HCT116 (cell line): Measurements from ENCODE around the gene CSAD.

Experiments used
- EZH2phosphoT487 ChIP-seq: fragments of 200-600 bp; IDR thresholded peaks from 2 replicates; pipeline ENCODE4 v1.6.1; 2018; ENCODE audit warnings: antibody characterized with exemption, borderline replicate concordance
- POLR2A ChIP-seq: IDR thresholded peaks from 2 replicates; pipeline ENCODE4 v1.7.0; 2011; ENCODE audit warnings: borderline replicate concordance; ENCODE audit not compliant: insufficient read depth, insufficient read length; ENCODE audit errors: extremely low read depth
- SIN3A ChIP-seq: IDR thresholded peaks from 2 replicates; pipeline ENCODE4 v1.6.1; 2012; ENCODE audit warnings: low read depth
- TF ChIP-seq, protein P1 (sequence below), 3 experiments: fragments of 200-600 bp in 1 of 3; sonication (generic) in 1 of 3; IDR thresholded peaks in 2 of 3; conservative IDR thresholded peaks in 1 of 3; 2 replicates each; pipeline ENCODE4 v1.5.1; 2012 to 2017; ENCODE audit warnings: low read depth in 2 of 3, low read length in 2 of 3, antibody characterized with exemption in 1 of 3, borderline replicate concordance in 1 of 3, control low read depth in 1 of 3, mild to moderate bottlenecking in 1 of 3, mixed read lengths in 1 of 3, mixed run types in 1 of 3, moderate library complexity in 1 of 3; ENCODE audit not compliant: insufficient read depth in 1 of 3

DNA sequence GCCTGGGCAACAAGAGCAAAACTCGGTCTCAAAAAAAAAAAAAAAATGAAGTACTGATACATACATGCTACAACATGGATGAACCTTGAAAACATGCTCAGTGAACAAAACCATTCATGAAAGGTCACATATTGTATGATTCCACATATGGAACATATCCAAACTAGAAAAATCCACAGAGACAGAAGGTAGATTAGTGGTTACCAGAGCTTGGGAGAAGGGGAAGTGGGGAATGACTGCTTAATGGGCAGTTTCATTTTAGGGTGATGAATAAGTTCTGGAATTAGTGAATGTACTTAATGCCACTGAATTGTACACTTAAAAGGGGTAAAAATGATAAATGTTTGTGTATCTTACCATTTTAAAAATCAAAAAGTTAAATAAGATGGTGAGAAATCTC is 23.6 kb upstream of the CSAD start:
- TF ChIP-seq, protein P1, sequence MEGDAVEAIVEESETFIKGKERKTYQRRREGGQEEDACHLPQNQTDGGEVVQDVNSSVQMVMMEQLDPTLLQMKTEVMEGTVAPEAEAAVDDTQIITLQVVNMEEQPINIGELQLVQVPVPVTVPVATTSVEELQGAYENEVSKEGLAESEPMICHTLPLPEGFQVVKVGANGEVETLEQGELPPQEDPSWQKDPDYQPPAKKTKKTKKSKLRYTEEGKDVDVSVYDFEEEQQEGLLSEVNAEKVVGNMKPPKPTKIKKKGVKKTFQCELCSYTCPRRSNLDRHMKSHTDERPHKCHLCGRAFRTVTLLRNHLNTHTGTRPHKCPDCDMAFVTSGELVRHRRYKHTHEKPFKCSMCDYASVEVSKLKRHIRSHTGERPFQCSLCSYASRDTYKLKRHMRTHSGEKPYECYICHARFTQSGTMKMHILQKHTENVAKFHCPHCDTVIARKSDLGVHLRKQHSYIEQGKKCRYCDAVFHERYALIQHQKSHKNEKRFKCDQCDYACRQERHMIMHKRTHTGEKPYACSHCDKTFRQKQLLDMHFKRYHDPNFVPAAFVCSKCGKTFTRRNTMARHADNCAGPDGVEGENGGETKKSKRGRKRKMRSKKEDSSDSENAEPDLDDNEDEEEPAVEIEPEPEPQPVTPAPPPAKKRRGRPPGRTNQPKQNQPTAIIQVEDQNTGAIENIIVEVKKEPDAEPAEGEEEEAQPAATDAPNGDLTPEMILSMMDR (IDR thresholded peaks at IDR 0.05 in 2 of 3, conservative IDR thresholded peaks at IDR 0.05 in 1 of 3; ENCODE audit: borderline replicate concordance in 1 of 3, insufficient read depth in 1 of 3, low read depth in 2 of 3, low read length in 2 of 3), result no peak
- TF ChIP-seq SIN3A (no peak), POLR2A (no peak), EZH2phosphoT487 (no peak)
